Measurements from ENCODE around the gene EFCAB14. TPM values are rescaled to one million over a fixed set of nuclear protein-coding genes. Genes with fewer than 3 reads are reported as not detected.

EFCAB14 gene
- polyA plus RNA-seq, 3 donors = 31.4 to 75.5 (median 49.8) TPM

DNA sequence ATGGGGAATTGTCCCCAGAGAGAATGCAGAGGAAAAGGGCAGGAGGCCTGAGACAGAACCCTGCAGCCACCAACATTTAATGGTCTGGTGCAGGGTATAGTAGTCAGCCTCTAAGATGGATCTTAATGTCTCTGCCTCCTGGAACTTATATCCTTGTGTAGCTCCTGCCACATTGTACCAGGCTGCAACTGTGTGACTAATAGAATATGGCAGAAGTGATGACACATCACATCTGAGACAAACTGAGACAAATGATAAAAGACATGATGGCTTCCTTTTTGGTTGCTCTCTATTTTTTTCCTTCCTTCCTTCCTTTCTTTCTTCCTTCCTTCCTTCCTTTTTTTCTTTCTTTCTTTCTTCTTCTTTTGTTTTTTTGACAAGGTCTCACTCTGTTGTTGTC, 42.8 kb upstream of the EFCAB14 start:
- Histone ChIP-seq H3K27me3 (ENCODE audit: control insufficient read depth in 2 of 2, insufficient read depth in 2 of 2, low read length in 2 of 2) (no peaks in the 10 kb centered on the region), H3K9ac (ENCODE audit: insufficient read depth, low read length, poor library complexity, severe bottlenecking) (no peak overlapping the region), H3K9me3 (replicated peaks in 1 of 2; ENCODE audit: control insufficient read depth in 1 of 2, insufficient read depth in 1 of 2, low read length in 2 of 2) (no peaks in the 10 kb centered on the region), H3K4me1 (ENCODE audit: control insufficient read depth in 1 of 2, insufficient read depth in 2 of 2, low read length in 2 of 2) (no peaks in the 10 kb centered on the region), H3K27ac (ENCODE audit: low read depth in 1 of 2, low read length in 2 of 2) (no peak overlapping the region), H4K20me1 (ENCODE audit: insufficient read depth, low read length) (no peaks in the 10 kb centered on the region), H3K36me3 (replicated peaks in 1 of 2; ENCODE audit: control insufficient read depth in 1 of 2, insufficient read depth in 2 of 2, low read length in 2 of 2) (no peaks in the 10 kb centered on the region), H2AFZ (ENCODE audit: insufficient read depth, low read depth, low read length, poor library complexity, severe bottlenecking) (no peak overlapping the region), H3K79me2 (ENCODE audit: insufficient read depth, low read length) (no peaks in the 10 kb centered on the region), H3K4me2 (replicated peaks; ENCODE audit: extremely low read depth, low read length, poor library complexity, severe bottlenecking) (no peak overlapping the region), H3K4me3 (replicated peaks in 1 of 3; ENCODE audit: low read depth in 2 of 3, low read length in 3 of 3) (no peak overlapping the region)
- H3K9me3 Mint-ChIP-seq = peaks cover 0 to 11% (median 3%) of the 10 kb centered on the region in 7 donors
- no peak overlapping the region for H3K27ac Mint-ChIP-seq
- H3K4me1 Mint-ChIP-seq = no peaks in the 10 kb centered on the region
- intact Hi-C loops (cut with micrococcal nuclease) = no loop called here
- TF ChIP-seq CTCF (IDR thresholded peaks at IDR 0.05) = no peak
- H3K4me3 Mint-ChIP-seq = no peak overlapping the region
- DNase-seq = no peak
- no peaks in the 10 kb centered on the region for H3K36me3 Mint-ChIP-seq
- H3K27me3 Mint-ChIP-seq (ENCODE audit: low read depth in 3 of 3) = peaks cover 8 to 26% (median 17%) of the 10 kb centered on the region in 3 donors

- DNase-seq = no peak
- H3K4me1 Mint-ChIP-seq = no peaks in the 10 kb centered on the region
- no peaks in the 10 kb centered on the region for H3K79me2 ChIP-seq (ENCODE audit: insufficient read depth, low read length)
- peaks cover 10 to 29% (median 19%) of the 10 kb centered on the region in 3 donors for H3K27me3 Mint-ChIP-seq (ENCODE audit: low read depth in 3 of 3)
- intact Hi-C loops (cut with micrococcal nuclease) = no loop called here
- H3K9me3 Mint-ChIP-seq = peaks cover 0 to 11% (median 3%) of the 10 kb centered on the region in 7 donors
- H3K36me3 Mint-ChIP-seq = no peaks in the 10 kb centered on the region
- H3K4me2 ChIP-seq (replicated peaks; ENCODE audit: extremely low read depth, low read length, poor library complexity, severe bottlenecking) = no peak overlapping the region
- H3K27ac ChIP-seq (ENCODE audit: low read depth in 1 of 2, low read length in 2 of 2) = no peak overlapping the region
- H3K9ac ChIP-seq (ENCODE audit: insufficient read depth, low read length, poor library complexity, severe bottlenecking) = no peak overlapping the region
- no peaks in the 10 kb centered on the region for H3K9me3 ChIP-seq (replicated peaks in 1 of 2; ENCODE audit: control insufficient read depth in 1 of 2, insufficient read depth in 1 of 2, low read length in 2 of 2)
- H4K20me1 ChIP-seq (ENCODE audit: insufficient read depth, low read length) = no peaks in the 10 kb centered on the region
- H3K4me3 ChIP-seq (replicated peaks in 1 of 3; ENCODE audit: low read depth in 2 of 3, low read length in 3 of 3) = no peak overlapping the region
- whole genome bisulfite sequencing (ENCODE audit: insufficient coverage) = no CpG with 5 or more reads among the region's 2 CpGs
- no peak overlapping the region for H3K27ac Mint-ChIP-seq
- no peaks in the 10 kb centered on the region for H3K27me3 ChIP-seq (ENCODE audit: control insufficient read depth in 2 of 2, insufficient read depth in 2 of 2, low read length in 2 of 2)
- H3K4me1 ChIP-seq (ENCODE audit: control insufficient read depth in 1 of 2, insufficient read depth in 2 of 2, low read length in 2 of 2) = no peaks in the 10 kb centered on the region
- H3K4me3 Mint-ChIP-seq = no peak overlapping the region
- H2AFZ ChIP-seq (ENCODE audit: insufficient read depth, low read depth, low read length, poor library complexity, severe bottlenecking) = no peak overlapping the region
- TF ChIP-seq CTCF (IDR thresholded peaks at IDR 0.05) = no peak
- H3K36me3 ChIP-seq (replicated peaks in 1 of 2; ENCODE audit: control insufficient read depth in 1 of 2, insufficient read depth in 2 of 2, low read length in 2 of 2) = no peaks in the 10 kb centered on the region
Observed at GRCh38 chr1:46760558-46761166, 41.7 kb upstream of the EFCAB14 start.
